Measurements from ENCODE around the gene DMRTB1. TPM values are rescaled to one million over a fixed set of nuclear protein-coding genes. Genes with fewer than 3 reads are reported as not detected.

The DMRTB1 gene
- total and polyA plus RNA-seq, 2 donors (not counting 1 experiment from before 2014, with no cell fraction given), result not detected

- Mint-ChIP-seq H3K27ac (no peak overlapping the region), H3K4me3 (no peak overlapping the region), H3K4me1 (no peaks in the 10 kb centered on the region), H3K9me3 (ENCODE audit: insufficient read depth) (no peaks in the 10 kb centered on the region), H3K27me3 (peaks cover 38% of the 10 kb centered on the region)
- Histone ChIP-seq H3K79me2 (ENCODE audit: control insufficient read depth, insufficient read depth, low read length) (no peaks in the 10 kb centered on the region), H3K27me3 (replicated peaks in 1 of 4; ENCODE audit: control extremely low read depth in 1 of 4, control insufficient read depth in 3 of 4, insufficient read depth in 4 of 4, low read length in 3 of 4) (peaks cover 0 to 5% (median 0%) of the 10 kb centered on the region in 4 experiments), H3K4me3 (ENCODE audit: control extremely low read depth in 1 of 5, extremely low read depth in 1 of 5, insufficient read depth in 1 of 5, low read depth in 2 of 5, low read length in 4 of 5) (no peak overlapping the region), H3K4me1 (ENCODE audit: control insufficient read depth in 2 of 2, insufficient read depth in 2 of 2, low read length in 2 of 2) (no peaks in the 10 kb centered on the region), H3K4me2 (replicated peaks; ENCODE audit: low read depth, low read length, poor library complexity, severe bottlenecking) (no peak overlapping the region), H3K27ac (ENCODE audit: low read length in 2 of 2) (no peak overlapping the region), H3K9me3 (ENCODE audit: control extremely low read depth in 1 of 3, control insufficient read depth in 2 of 3, insufficient read depth in 1 of 3, low read length in 2 of 3) (peaks cover 0 to 4% (median 0%) of the 10 kb centered on the region in 3 donors), H2AFZ (ENCODE audit: insufficient read depth, low read depth, low read length, poor library complexity, severe bottlenecking) (no peak overlapping the region), H3K9ac (ENCODE audit: low read length) (no peak overlapping the region), H4K20me1 (ENCODE audit: control insufficient read depth, insufficient read depth, low read length, poor library complexity, severe bottlenecking) (no peaks in the 10 kb centered on the region), H3K36me3 (replicated peaks in 1 of 2; ENCODE audit: control extremely low read depth in 1 of 2, control insufficient read depth in 1 of 2, extremely low read depth in 1 of 2, insufficient read depth in 2 of 2, low read length in 1 of 2) (no peaks in the 10 kb centered on the region)
- DNase-seq (no peak), ATAC-seq (ENCODE audit: low read depth) (no peak)
- ChIA-PET POLR2A (no interaction called here), CTCF (interaction anchor here (0.6 to 0.8 kb wide), 2 partner anchors 16 kb away, joined by 3 read pairs; no protein-coding TSS in a partner anchor)
- TF ChIP-seq EZH2 (IDR thresholded peaks at IDR 0.05; ENCODE audit: borderline replicate concordance, insufficient read depth, low read depth, low read length, poor library complexity, severe bottlenecking), result no peak
- TF ChIP-seq CTCF (IDR thresholded peaks at IDR 0.05), result no peak
- intact Hi-C loops (cut with micrococcal nuclease), result no loop called here
- no CpG with 5 or more reads among the region's 2 CpGs for WGBS (ENCODE audit: insufficient coverage)
Measured at GRCh38 chr1:53420341-53420740, 38.9 kb upstream of the DMRTB1 start.

DNA sequence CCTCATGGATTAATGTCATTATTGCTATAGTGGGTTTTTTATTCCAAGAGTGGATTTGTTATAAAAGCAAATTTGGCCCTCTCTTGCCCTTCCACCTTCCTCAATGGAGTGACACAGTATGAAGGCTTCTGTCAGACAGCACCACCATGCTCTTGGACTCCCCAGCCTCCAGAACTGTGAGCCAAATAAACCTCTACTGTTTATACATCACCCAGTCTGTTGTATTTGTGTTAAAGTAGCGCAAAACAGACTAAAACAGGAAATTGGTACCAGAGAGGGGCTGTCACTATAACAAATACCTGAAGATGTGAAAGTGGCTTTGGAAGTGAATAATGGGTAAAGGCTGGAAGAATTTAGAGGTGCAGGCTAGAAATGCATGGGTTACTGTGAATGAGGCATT, 38.0 kb upstream of the DMRTB1 start:
- Mint-ChIP-seq H3K4me1 (no peaks in the 10 kb centered on the region), H3K4me3 (no peak overlapping the region), H3K9me3 (ENCODE audit: insufficient read depth) (no peaks in the 10 kb centered on the region), H3K27ac (no peak overlapping the region), H3K27me3 (peaks cover 45% of the 10 kb centered on the region)
- intact Hi-C loops (cut with micrococcal nuclease), result no loop called here
- Histone ChIP-seq H3K9me3 (ENCODE audit: control extremely low read depth in 1 of 3, control insufficient read depth in 2 of 3, insufficient read depth in 1 of 3, low read length in 2 of 3) (peaks cover 0 to 4% (median 0%) of the 10 kb centered on the region in 3 donors), H3K79me2 (ENCODE audit: control insufficient read depth, insufficient read depth, low read length) (no peaks in the 10 kb centered on the region), H3K4me1 (ENCODE audit: control insufficient read depth in 2 of 2, insufficient read depth in 2 of 2, low read length in 2 of 2) (no peaks in the 10 kb centered on the region), H4K20me1 (ENCODE audit: control insufficient read depth, insufficient read depth, low read length, poor library complexity, severe bottlenecking) (no peaks in the 10 kb centered on the region), H2AFZ (ENCODE audit: insufficient read depth, low read depth, low read length, poor library complexity, severe bottlenecking) (no peak overlapping the region), H3K9ac (ENCODE audit: low read length) (no peak overlapping the region), H3K36me3 (replicated peaks in 1 of 2; ENCODE audit: control extremely low read depth in 1 of 2, control insufficient read depth in 1 of 2, extremely low read depth in 1 of 2, insufficient read depth in 2 of 2, low read length in 1 of 2) (no peaks in the 10 kb centered on the region), H3K27me3 (replicated peaks in 1 of 4; ENCODE audit: control extremely low read depth in 1 of 4, control insufficient read depth in 3 of 4, insufficient read depth in 4 of 4, low read length in 3 of 4) (peaks cover 0 to 5% (median 0%) of the 10 kb centered on the region in 4 experiments), H3K4me3 (ENCODE audit: control extremely low read depth in 1 of 5, extremely low read depth in 1 of 5, insufficient read depth in 1 of 5, low read depth in 2 of 5, low read length in 4 of 5) (no peak overlapping the region), H3K27ac (ENCODE audit: low read length in 2 of 2) (no peak overlapping the region), H3K4me2 (replicated peaks; ENCODE audit: low read depth, low read length, poor library complexity, severe bottlenecking) (no peak overlapping the region)
- CTCF ChIA-PET, result no interaction called here
- ATAC-seq (ENCODE audit: low read depth) (no peak), DNase-seq (no peak)
- no peak for TF ChIP-seq EZH2 (IDR thresholded peaks at IDR 0.05; ENCODE audit: borderline replicate concordance, insufficient read depth, low read depth, low read length, poor library complexity, severe bottlenecking)
- no peak for TF ChIP-seq CTCF (IDR thresholded peaks at IDR 0.05)
- POLR2A ChIA-PET, result no interaction called here
- no CpG with 5 or more reads among the region's 1 CpG for WGBS (ENCODE audit: insufficient coverage)
